ENCODE measurements around the gene MSH4.

The MSH4 gene

GRCh38 chr1:75785320-75785982 is 11.2 kb upstream of the MSH4 start:
- Histone ChIP-seq H3K4me3 (ENCODE audit: low read depth, low read length, poor library complexity, severe bottlenecking) (peak overlapping the region; percentile 92), H3K4me1 (ENCODE audit: insufficient read depth, low read length, severe bottlenecking) (peaks cover 51% of the 10 kb centered on the region), H3K27me3 (ENCODE audit: insufficient read depth, low read length) (no peaks in the 10 kb centered on the region), H3K4me2 (ENCODE audit: low read length) (peak overlapping the region; percentile 94), H3K9me2 (ENCODE audit: low read depth, low read length) (no peaks in the 10 kb centered on the region), H3K79me2 (ENCODE audit: insufficient read depth, low read length) (peaks cover 44% of the 10 kb centered on the region), H3K9me3 (ENCODE audit: low read length) (no peaks in the 10 kb centered on the region), H2AFZ (ENCODE audit: low read length) (no peak overlapping the region), H3K27ac (ENCODE audit: low read depth, low read length, poor library complexity, severe bottlenecking) (peak overlapping the region; percentile 96), H3K9ac (ENCODE audit: low read length) (peak overlapping the region; percentile 93), H4K20me1 (ENCODE audit: insufficient read depth, low read length) (0 out of 2 replicates have a peak, but pooled peaks cover 2% of the 10 kb centered on the region), H3K36me3 (ENCODE audit: insufficient read depth, low read length) (peaks cover 38% of the 10 kb centered on the region), H3F3A (ENCODE audit: insufficient read depth, low read length) (no peaks in the 10 kb centered on the region; the same call in 1 of the 2 replicates)
- TF ChIP-seq CTCF (IDR thresholded peaks at IDR 0.05; ENCODE audit: low read length) (no peak), EZH2 (IDR thresholded peaks at IDR 0.05; ENCODE audit: borderline replicate concordance, low read length) (no peak)

- Histone ChIP-seq H4K20me1 (ENCODE audit: insufficient read depth, low read length) (0 out of 2 replicates have a peak, but pooled peaks cover 2% of the 10 kb centered on the region), H3K9me2 (ENCODE audit: low read depth, low read length) (no peaks in the 10 kb centered on the region), H3K27ac (ENCODE audit: low read depth, low read length, poor library complexity, severe bottlenecking) (peak within 1 kb of the TSS; percentile 96), H3K79me2 (ENCODE audit: insufficient read depth, low read length) (peaks cover 44% of the 10 kb centered on the region), H3K4me1 (ENCODE audit: insufficient read depth, low read length, severe bottlenecking) (peaks cover 58% of the 10 kb centered on the region), H2AFZ (ENCODE audit: low read length) (no peak within 1 kb of the TSS), H3K27me3 (ENCODE audit: insufficient read depth, low read length) (no peaks in the 10 kb centered on the region), H3K9ac (ENCODE audit: low read length) (peak within 1 kb of the TSS; percentile 93), H3F3A (ENCODE audit: insufficient read depth, low read length) (no peaks in the 10 kb centered on the region; the same call in 1 of the 2 replicates), H3K9me3 (ENCODE audit: low read length) (no peaks in the 10 kb centered on the region), H3K4me3 (ENCODE audit: low read depth, low read length, poor library complexity, severe bottlenecking) (peak within 1 kb of the TSS; percentile 92), H3K4me2 (ENCODE audit: low read length) (peak within 1 kb of the TSS; percentile 94), H3K36me3 (ENCODE audit: insufficient read depth, low read length) (peaks cover 46% of the 10 kb centered on the region)
- TF ChIP-seq CTCF (IDR thresholded peaks at IDR 0.05; ENCODE audit: low read length): no peak
- TF ChIP-seq EZH2 (IDR thresholded peaks at IDR 0.05; ENCODE audit: borderline replicate concordance, low read length): no peak
These were observed 10.5 kb upstream of the MSH4 start, which contains the start of gene RABGGTB for GRCh38 chr1:75785983-75786853. Gene RABGGTB, plus strand, starts transcription at chr1:75786256. Its CDS starts 16 bp downstream, at chr1:75786272.

GRCh38 chr1:75786901-75787493 is 9.7 kb upstream of the MSH4 start:
- Histone ChIP-seq H4K20me1 (ENCODE audit: insufficient read depth, low read length) (0 out of 2 replicates have a peak, but pooled peaks cover 2% of the 10 kb centered on the region), H3K4me1 (ENCODE audit: insufficient read depth, low read length, severe bottlenecking) (peaks cover 64% of the 10 kb centered on the region), H3K9me2 (ENCODE audit: low read depth, low read length) (no peaks in the 10 kb centered on the region), H3K4me2 (ENCODE audit: low read length) (peak overlapping the region; percentile 80), H3K9ac (ENCODE audit: low read length) (peak overlapping the region; percentile 93), H3K27ac (ENCODE audit: low read depth, low read length, poor library complexity, severe bottlenecking) (peak overlapping the region; percentile 96), H3K79me2 (ENCODE audit: insufficient read depth, low read length) (peaks cover 44% of the 10 kb centered on the region), H3F3A (ENCODE audit: insufficient read depth, low read length) (no peaks in the 10 kb centered on the region; the same call in 1 of the 2 replicates), H3K36me3 (ENCODE audit: insufficient read depth, low read length) (peaks cover 54% of the 10 kb centered on the region), H2AFZ (ENCODE audit: low read length) (no peak overlapping the region), H3K9me3 (ENCODE audit: low read length) (no peaks in the 10 kb centered on the region), H3K27me3 (ENCODE audit: insufficient read depth, low read length) (no peaks in the 10 kb centered on the region), H3K4me3 (ENCODE audit: low read depth, low read length, poor library complexity, severe bottlenecking) (peak overlapping the region; percentile 92)
- TF ChIP-seq CTCF (IDR thresholded peaks at IDR 0.05; ENCODE audit: low read length): no peak
- TF ChIP-seq EZH2 (IDR thresholded peaks at IDR 0.05; ENCODE audit: borderline replicate concordance, low read length): no peak

Measured in OCI-LY1 (cell line).